K562 (cell line): ENCODE data around the gene PPP4R3C. TPM values are rescaled to one million over a fixed set of nuclear protein-coding genes. Genes with fewer than 3 reads are reported as not detected.

Experiments
- ATAC-seq: fragments of 200-7000 bp; cut with Tn5 transposase; 3 replicates; pipeline ENCODE4 v1.9.1; 2020; ENCODE audit warnings: moderate library complexity
- BruUV-seq: library from RNA; stranded (reverse); fragments of 400-500 nt; replicated peaks from 2 replicates; lab custom pipeline; 2021; lab: Mats Ljungman, UMichigan
- CTCF ChIA-PET: fragments of 300-600 bp; formaldehyde crosslinking; extraction: SDS; loops from one replicate; lab custom pipeline; 2021; ENCODE audit warnings: low intra/inter-chr PET ratio; lab: Yijun Ruan, JAX
- POLR2A ChIA-PET: fragments of 300-600, 350-650 bp; sonication (Branson Sonifier 250); formaldehyde crosslinking; extraction: SDS; loops from one replicate; lab custom pipeline; 2021; ENCODE audit warnings: antibody characterized with exemption, inconsistent platforms; lab: Yijun Ruan, JAX
- DNase-seq, 4 experiments: peaks; one replicate each; pipeline versions ENCODE4 v3.0.0 to v3.0.0-alpha.2; 2011 to 2018; ENCODE audit warnings: low spot score in 3 of 4, mixed read lengths in 3 of 4; ENCODE audit errors: extremely low read depth in 1 of 4
- FAIRE-seq: peaks from 2 replicates; lab custom pipeline; 2011; peaks lifted over from hg19 to GRCh38; lab: Jason Lieb, UNC
- H2AFZ ChIP-seq: 2 replicates; pipeline ENCODE4 v1.6.0; 2011; ENCODE audit warnings: low read depth, low read length, control low read depth, inconsistent platforms
- H3K27ac ChIP-seq: fragments of 200-600 bp; 3 replicates; pipeline ENCODE4 v1.8.0; 2011; ENCODE audit warnings: low read depth, mild to moderate bottlenecking, control low read depth, inconsistent platforms, low read length, moderate library complexity, mixed read lengths; ENCODE audit errors: extremely low read depth
- H3K27me3 ChIP-seq, 2 experiments: fragments of 300-600 bp in 1 of 2; 2 replicates in 1 of 2; 3 replicates in 1 of 2; pipeline versions ENCODE4 v1.6.0 to v1.8.0; 2011; ENCODE audit warnings: inconsistent platforms in 2 of 2, low read length in 2 of 2, mild to moderate bottlenecking in 1 of 2, mixed read lengths in 1 of 2, moderate library complexity in 1 of 2; ENCODE audit not compliant: control insufficient read depth in 2 of 2, insufficient read depth in 2 of 2
- H3K36me3 ChIP-seq: fragments of 300-600 bp; 3 replicates; pipeline ENCODE4 v1.8.0; 2011; ENCODE audit warnings: mild to moderate bottlenecking, low read length, inconsistent platforms; ENCODE audit not compliant: control insufficient read depth, insufficient read depth
- H3K4me1 ChIP-seq, 2 experiments: fragments of 200-600 bp in 1 of 2; replicated peaks in 1 of 2; 2 replicates in 1 of 2; 3 replicates in 1 of 2; pipeline versions ENCODE4 v1.5.1 to v1.8.0; 2011; ENCODE audit warnings: inconsistent platforms in 2 of 2, low read length in 2 of 2, mild to moderate bottlenecking in 1 of 2, mixed read lengths in 1 of 2, moderate library complexity in 1 of 2; ENCODE audit not compliant: control insufficient read depth in 2 of 2, insufficient read depth in 2 of 2
- H3K4me2 ChIP-seq: 2 replicates; pipeline ENCODE4 v1.6.1; 2011; ENCODE audit warnings: low read length, control low read depth, inconsistent platforms, mixed read lengths; ENCODE audit not compliant: insufficient read depth
- H3K4me3 ChIP-seq: fragments of 200-600 bp; sonication (generic), shearing (Covaris generic); 2 replicates; pipeline ENCODE4 v1.5.1; 2016; ENCODE audit warnings: control low read depth, inconsistent platforms
- H3K79me2 ChIP-seq: fragments of 200-600 bp; 3 replicates; pipeline ENCODE4 v1.8.0; 2011; ENCODE audit warnings: low read length, inconsistent platforms; ENCODE audit not compliant: control insufficient read depth, insufficient read depth
- H3K9ac ChIP-seq, 2 experiments: 2 replicates each; pipeline versions ENCODE4 v1.6.0 to v1.6.1; 2011; ENCODE audit warnings: low read depth in 2 of 2, low read length in 2 of 2, control low read depth in 1 of 2, inconsistent platforms in 1 of 2, mild to moderate bottlenecking in 1 of 2, mixed read lengths in 1 of 2; ENCODE audit not compliant: insufficient read depth in 1 of 2
- H3K9me1 ChIP-seq: one replicate; pipeline ENCODE4 v1.6.0; 2011; ENCODE audit warnings: inconsistent platforms, mild to moderate bottlenecking, low read length, moderate library complexity; ENCODE audit not compliant: control insufficient read depth, insufficient read depth
- H3K9me3 ChIP-seq: replicated peaks from 2 replicates; pipeline ENCODE4 v1.5.1; 2011; ENCODE audit warnings: low read depth, low read length, inconsistent platforms; ENCODE audit not compliant: control insufficient read depth, insufficient read depth
- H4K20me1 ChIP-seq: replicated peaks from 2 replicates; pipeline ENCODE4 v1.6.1; 2011; ENCODE audit warnings: low read length, inconsistent platforms, mixed read lengths; ENCODE audit not compliant: control insufficient read depth, insufficient read depth
- CREB1 ChIP-seq, 2 experiments: sonication (generic) in 1 of 2; formaldehyde crosslinking in 1 of 2; IDR thresholded peaks; 2 replicates each; pipeline versions ENCODE4 v1.6.1 to v1.8.0; 2012 to 2022; ENCODE audit warnings: inconsistent platforms in 1 of 2, mild to moderate bottlenecking in 1 of 2, missing genetic modification reagents in 1 of 2, moderate library complexity in 1 of 2
- GATAD2B ChIP-seq: fragments of 450-650 bp; IDR thresholded peaks from 2 replicates; pipeline ENCODE4 v1.6.1; 2017; ENCODE audit warnings: mild to moderate bottlenecking, borderline replicate concordance
- HMG20A ChIP-seq: fragments of 450-650 bp; formaldehyde crosslinking; conservative IDR thresholded peaks from 2 replicates; pipeline ENCODE4 v1.4.0; 2020; ENCODE audit warnings: mild to moderate bottlenecking, mixed read lengths
- NCOA6 ChIP-seq: fragments of 450-650 bp; IDR thresholded peaks from 2 replicates; pipeline ENCODE4 v1.6.1; 2017; ENCODE audit warnings: mild to moderate bottlenecking
- SIRT6 ChIP-seq: IDR thresholded peaks from one replicate; pipeline ENCODE4 v1.6.1; 2012; ENCODE audit warnings: low read depth, mild to moderate bottlenecking, control low read depth, inconsistent platforms, low read length, moderate library complexity
- SRSF7 ChIP-seq: fragments of 200-400 bp; formaldehyde crosslinking; optimal IDR thresholded peaks from 2 replicates; pipeline ENCODE3; 2017; ENCODE audit warnings: mild to moderate bottlenecking, low read depth, low read length
- XRCC5 ChIP-seq: fragments of 200-400 bp; formaldehyde crosslinking; IDR thresholded peaks from 2 replicates; pipeline ENCODE4 v1.6.1; 2017; ENCODE audit warnings: low read depth, mild to moderate bottlenecking, low read length
- ZBTB7A ChIP-seq: IDR thresholded peaks from 2 replicates; pipeline ENCODE4 v1.6.1; 2011; ENCODE audit warnings: low read depth, mild to moderate bottlenecking, low read length, moderate library complexity, borderline replicate concordance; ENCODE audit not compliant: control insufficient read depth
- WGBS: fragments of 100-300 bp; shearing (Covaris generic); methylation state at CpG from one replicate; pipeline ENCODE4 v1.1.6; 2016; ENCODE audit warnings: low coverage, mixed read lengths; ENCODE audit not compliant: insufficient coverage; ENCODE audit errors: missing lambda C conversion rate; 5-methylcytosine and 5-hydroxymethylcytosine counted together
- in situ Hi-C: fragments of 300-500 bp; cut with MboI; formaldehyde crosslinking; loops from 4 replicates; pipeline ENCODE4 v1.15.0; 2018; ENCODE audit warnings: inconsistent platforms, mixed read lengths
- intact Hi-C: fragments of 100-400 bp; cut with micrococcal nuclease; formaldehyde crosslinking; loops from 2 replicates; pipeline ENCODE4 v1.14.2; 2022
- polyA plus RNA-seq, 8 experiments: library from polyadenylated mRNA; depleted of rRNA in 4 of 8; stranded (reverse) in 5 of 8; unstranded in 3 of 8; fragments of >200 nt; fragmentation: Nextera tagmentation in 2 of 8; fragmentation: Illumina TruSeq in 1 of 8; extraction: Ambion mirVana in 2 of 8; extraction: Trizol in 1 of 8; gene quantifications; 2 replicates each; pipeline versions ENCODE4 v1.2.1 to v1.2.3, GENCODE V29; 2011 to 2014; ENCODE audit warnings: inconsistent platforms in 1 of 8, missing spikeins in 1 of 8
- total RNA-seq, 7 experiments: library from RNA; depleted of rRNA in 6 of 7; stranded (reverse); fragments of >200 nt in 6 of 7; fragmentation: Illumina TruSeq in 2 of 7; extraction: Trizol in 2 of 7; gene quantifications; 2 replicates each; pipeline versions ENCODE4 v1.2.1 to v1.2.3, GENCODE V29; 2011 to 2021; ENCODE audit warnings: low replicate concordance in 1 of 7
- TF ChIP-seq, protein P1 (sequence below): IDR thresholded peaks from 2 replicates; pipeline ENCODE4 v1.6.1; 2011; ENCODE audit not compliant: insufficient read length; ENCODE audit errors: extremely low read depth

Gene PPP4R3C
- total and polyA plus RNA-seq, 9 of the 15 experiments (the other 6 are each of a cell fraction or from before 2014, with no cell fraction given) = 0.03 to 0.16 (median 0.03) TPM; not detected in 5

DNA sequence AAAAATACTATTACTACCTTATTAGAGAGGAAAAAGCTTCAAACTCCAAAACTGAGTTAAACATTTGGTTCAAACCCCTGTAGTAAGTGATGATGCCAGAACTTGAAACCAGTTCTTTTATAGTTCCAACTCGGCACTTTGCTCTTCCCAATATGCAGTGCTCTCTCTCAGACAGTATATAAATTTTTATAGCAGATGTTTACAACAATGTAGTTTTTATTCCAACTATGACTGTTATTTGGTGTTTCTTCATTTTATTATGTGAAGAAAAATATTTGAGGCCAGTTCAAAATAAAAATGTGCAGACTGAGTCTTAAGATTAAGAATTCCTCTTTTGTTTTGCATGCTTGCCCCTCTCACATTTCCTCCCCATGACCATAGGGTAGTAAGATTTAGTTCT, 2.9 kb upstream of the PPP4R3C start:
- Histone ChIP-seq H3K4me2 (no peak overlapping the region), H3K9me3 (no peaks in the 10 kb centered on the region), H3K27ac (no peak overlapping the region), H3K4me1 (no peaks in the 10 kb centered on the region), H3K36me3 (no peaks in the 10 kb centered on the region), H3K9ac (no peak overlapping the region), H3K27me3 (no peaks in the 10 kb centered on the region), H3K9me1 (no peaks in the 10 kb centered on the region), H4K20me1 (no peaks in the 10 kb centered on the region), H2AFZ (no peak overlapping the region), H3K79me2 (no peaks in the 10 kb centered on the region), H3K4me3 (no peak overlapping the region)
- TF ChIP-seq NCOA6 (no peak), GATAD2B (no peak), SIRT6 (no peak), ZBTB7A (no peak), SRSF7 (no peak), HMG20A (CRISPR knock-in tag) (no peak), XRCC5 (no peak), CREB1 (IDR thresholded peaks at IDR 0.05) (no peak), CREB1 (CRISPR knock-in tag; IDR thresholded peaks at IDR 0.05) (no peak)
- TF ChIP-seq, protein P1, sequence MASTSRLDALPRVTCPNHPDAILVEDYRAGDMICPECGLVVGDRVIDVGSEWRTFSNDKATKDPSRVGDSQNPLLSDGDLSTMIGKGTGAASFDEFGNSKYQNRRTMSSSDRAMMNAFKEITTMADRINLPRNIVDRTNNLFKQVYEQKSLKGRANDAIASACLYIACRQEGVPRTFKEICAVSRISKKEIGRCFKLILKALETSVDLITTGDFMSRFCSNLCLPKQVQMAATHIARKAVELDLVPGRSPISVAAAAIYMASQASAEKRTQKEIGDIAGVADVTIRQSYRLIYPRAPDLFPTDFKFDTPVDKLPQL = no peak
- POLR2A ChIA-PET = no interaction called here
- ATAC-seq = no peak
- DNase-seq = no peak
- no TSS peak for BruUV-seq
- intact Hi-C loops = no loop called here
- CTCF ChIA-PET = no interaction called here
- FAIRE-seq = no peak
- 0% methylated on average over 1 of the region's 1 CpG for WGBS
- in situ Hi-C loops = no loop called here
